Chondrocyte (in vitro differentiated cells): ENCODE results near the gene LYPLAL1. TPM values are rescaled to one million over a fixed set of nuclear protein-coding genes. Genes with fewer than 3 reads are reported as not detected.

ENCODE experiments used
- DNase-seq: peaks from one replicate; pipeline ENCODE4 v3.0.0; 2021; ENCODE audit warnings: mixed read lengths, low spot score
- H3K27ac Mint-ChIP-seq: one replicate; pipeline ENCODE4 v1.8.0; 2021; ENCODE audit warnings: mild to moderate bottlenecking, moderate library complexity, mixed read lengths; ENCODE audit not compliant: unreplicated experiment
- H3K27me3 Mint-ChIP-seq: 2 replicates; pipeline ENCODE4 v1.8.0; 2021; ENCODE audit warnings: low read depth, mixed read lengths
- H3K36me3 Mint-ChIP-seq: 2 replicates; pipeline ENCODE4 v1.8.0; 2021; ENCODE audit warnings: low read depth, mixed read lengths
- H3K4me1 Mint-ChIP-seq: 2 replicates; pipeline ENCODE4 v1.8.0; 2021; ENCODE audit warnings: low read depth, mild to moderate bottlenecking, mixed read lengths
- H3K4me3 Mint-ChIP-seq: one replicate; pipeline ENCODE4 v1.8.0; 2021; ENCODE audit warnings: mild to moderate bottlenecking, moderate library complexity, mixed read lengths; ENCODE audit not compliant: unreplicated experiment
- H3K9me3 Mint-ChIP-seq: 2 replicates; pipeline ENCODE4 v1.8.0; 2021; ENCODE audit warnings: low read depth, mixed read lengths
- CTCF ChIP-seq: fragments of 200-600 bp; sonication (generic); IDR thresholded peaks from 2 replicates; pipeline ENCODE4 v1.5.0; 2021; ENCODE audit warnings: antibody characterized with exemption, mild to moderate bottlenecking, moderate library complexity
- total RNA-seq: library from RNA; stranded (reverse); gene quantifications from 3 replicates; pipeline ENCODE4 v1.2.1, GENCODE V29; 2021

LYPLAL1 gene
- total RNA-seq, 1 donor from 2014 or later: 17.9 TPM

- no peaks in the 10 kb centered on the region for H3K36me3 Mint-ChIP-seq
These were observed 12.7 kb upstream of the LYPLAL1 start for GRCh38 chr1:219160967-219161366.

GRCh38 chr1:219161371-219161770, 12.3 kb upstream of the LYPLAL1 start:
- H3K27ac Mint-ChIP-seq: no peak overlapping the region
- no peak for TF ChIP-seq CTCF
- H3K27me3 Mint-ChIP-seq: no peaks in the 10 kb centered on the region
- no peaks in the 10 kb centered on the region for H3K36me3 Mint-ChIP-seq
- no peaks in the 10 kb centered on the region for H3K9me3 Mint-ChIP-seq
- no peak overlapping the region for H3K4me3 Mint-ChIP-seq
- peaks cover 15% of the 10 kb centered on the region for H3K4me1 Mint-ChIP-seq
- no peak for DNase-seq

More at GRCh38 chr1:219160967-219161366, 12.7 kb upstream of the LYPLAL1 start:
- no peak for TF ChIP-seq CTCF
- DNase-seq: no peak
- Mint-ChIP-seq H3K4me1 (peaks cover 15% of the 10 kb centered on the region), H3K27me3 (no peaks in the 10 kb centered on the region), H3K27ac (peak overlapping the region; percentile 20), H3K9me3 (no peaks in the 10 kb centered on the region), H3K4me3 (no peak overlapping the region)

GRCh38 chr1:219163401-219163954, 10.2 kb upstream of the LYPLAL1 start:
- Mint-ChIP-seq H3K4me3 (no peak overlapping the region), H3K36me3 (no peaks in the 10 kb centered on the region), H3K27me3 (no peaks in the 10 kb centered on the region), H3K9me3 (no peaks in the 10 kb centered on the region), H3K27ac (no peak overlapping the region), H3K4me1 (peaks cover 15% of the 10 kb centered on the region)
- TF ChIP-seq CTCF: no peak
- no peak for DNase-seq

GRCh38 chr1:219171192-219171935, 2.3 kb upstream of the LYPLAL1 start:
- no peak for TF ChIP-seq CTCF
- Mint-ChIP-seq H3K36me3 (no peaks in the 10 kb centered on the region), H3K27me3 (no peaks in the 10 kb centered on the region), H3K27ac (no peak overlapping the region), H3K4me3 (no peak overlapping the region), H3K9me3 (no peaks in the 10 kb centered on the region), H3K4me1 (peaks cover 34% of the 10 kb centered on the region)
- no peak for DNase-seq

GRCh38 chr1:219172821-219173220, 857 bp upstream of the LYPLAL1 start:
- no peaks in the 10 kb centered on the region for H3K9me3 Mint-ChIP-seq

More at GRCh38 chr1:219172821-219173220, 857 bp upstream of the LYPLAL1 start:
- H3K27ac Mint-ChIP-seq: no peak overlapping the region
- no peaks in the 10 kb centered on the region for H3K36me3 Mint-ChIP-seq
- peak overlapping the region; percentile 93 for H3K4me3 Mint-ChIP-seq
- no peaks in the 10 kb centered on the region for H3K27me3 Mint-ChIP-seq
- H3K4me1 Mint-ChIP-seq: peaks cover 37% of the 10 kb centered on the region
- no peak for TF ChIP-seq CTCF
- DNase-seq: no peak
